IPS DF 4.7 (cell line): Measurements from ENCODE around the gene DOCK10.
A peak's percentile ranks its signal among the peaks of the same experiment; 100 is the strongest.

Source experiments
- DNase-seq: peaks from one replicate; pipeline ENCODE4 v3.0.0-alpha.2; 2013; ENCODE audit warnings: low spot score; ENCODE audit errors: extremely low read depth

The DOCK10 gene

GRCh38 chr2:224982910-224983711 is 59.2 kb downstream of the DOCK10 start:
- no peak for DNase-seq

- DNase-seq, result no peak
These were observed 60.0 kb downstream of the DOCK10 start for GRCh38 chr2:224982226-224982625.

GRCh38 chr2:224976629-224977525 is 65.4 kb downstream of the DOCK10 start:
- no peak for DNase-seq

- DNase-seq, result no peak
These were observed 66.5 kb downstream of the DOCK10 start for GRCh38 chr2:224975761-224976160.

GRCh38 chr2:224973112-224974016 is 68.9 kb downstream of the DOCK10 start:
- DNase-seq, result no peak

- DNase-seq, result peak; percentile 41
These were observed 71.1 kb downstream of the DOCK10 start for GRCh38 chr2:224971214-224971613.

- DNase-seq, result no peak
These were observed 72.0 kb downstream of the DOCK10 start for GRCh38 chr2:224970311-224970710.

GRCh38 chr2:224969633-224970260 is 72.5 kb downstream of the DOCK10 start:
- no peak for DNase-seq

GRCh38 chr2:224969095-224969494 is 73.2 kb downstream of the DOCK10 start:
- no peak for DNase-seq

GRCh38 chr2:224968051-224968450 is 74.2 kb downstream of the DOCK10 start:
- DNase-seq, result no peak

GRCh38 chr2:224966613-224967012 is 75.7 kb downstream of the DOCK10 start:
- DNase-seq, result no peak

GRCh38 chr2:224959556-224959955 is 82.7 kb downstream of the DOCK10 start:
- DNase-seq, result no peak

- DNase-seq, result no peak
These were observed 83.4 kb downstream of the DOCK10 start for GRCh38 chr2:224958873-224959272.

GRCh38 chr2:224958462-224958857 is 83.8 kb downstream of the DOCK10 start:
- DNase-seq, result no peak

- no peak for DNase-seq
These were observed 84.5 kb downstream of the DOCK10 start for GRCh38 chr2:224957540-224958461.

- DNase-seq, result no peak
These were observed 85.6 kb downstream of the DOCK10 start for GRCh38 chr2:224956706-224957105.

- no peak for DNase-seq
These were observed 87.3 kb downstream of the DOCK10 start for GRCh38 chr2:224954980-224955379.

GRCh38 chr2:224952936-224953657 is 89.2 kb downstream of the DOCK10 start:
- DNase-seq, result no peak
